Myocyte (in vitro differentiated cells): ENCODE measurements around the gene FLYWCH2. TPM values are rescaled to one million over a fixed set of nuclear protein-coding genes. Genes with fewer than 3 reads are reported as not detected.

Source experiments
- DNase-seq: peaks from one replicate; pipeline ENCODE4 v3.0.0-alpha.2; 2012; ENCODE audit warnings: low read depth
- polyA plus RNA-seq: library from polyadenylated mRNA; unstranded; fragments of >200 nt; gene quantifications from one replicate; pipeline ENCODE4 v1.2.1, GENCODE V29; 2012; ENCODE audit warnings: missing spikeins
- total RNA-seq: library from RNA; depleted of rRNA; stranded (reverse); fragments of >200 nt; gene quantifications from 2 replicates; pipeline ENCODE4 v1.2.3, GENCODE V29; 2014

Gene FLYWCH2, protein sequence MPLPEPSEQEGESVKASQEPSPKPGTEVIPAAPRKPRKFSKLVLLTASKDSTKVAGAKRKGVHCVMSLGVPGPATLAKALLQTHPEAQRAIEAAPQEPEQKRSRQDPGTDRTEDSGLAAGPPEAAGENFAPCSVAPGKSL
- total RNA-seq: 59.9 and 77.1 TPM in 2 replicates
- 46.2 TPM for polyA plus RNA-seq

DNA sequence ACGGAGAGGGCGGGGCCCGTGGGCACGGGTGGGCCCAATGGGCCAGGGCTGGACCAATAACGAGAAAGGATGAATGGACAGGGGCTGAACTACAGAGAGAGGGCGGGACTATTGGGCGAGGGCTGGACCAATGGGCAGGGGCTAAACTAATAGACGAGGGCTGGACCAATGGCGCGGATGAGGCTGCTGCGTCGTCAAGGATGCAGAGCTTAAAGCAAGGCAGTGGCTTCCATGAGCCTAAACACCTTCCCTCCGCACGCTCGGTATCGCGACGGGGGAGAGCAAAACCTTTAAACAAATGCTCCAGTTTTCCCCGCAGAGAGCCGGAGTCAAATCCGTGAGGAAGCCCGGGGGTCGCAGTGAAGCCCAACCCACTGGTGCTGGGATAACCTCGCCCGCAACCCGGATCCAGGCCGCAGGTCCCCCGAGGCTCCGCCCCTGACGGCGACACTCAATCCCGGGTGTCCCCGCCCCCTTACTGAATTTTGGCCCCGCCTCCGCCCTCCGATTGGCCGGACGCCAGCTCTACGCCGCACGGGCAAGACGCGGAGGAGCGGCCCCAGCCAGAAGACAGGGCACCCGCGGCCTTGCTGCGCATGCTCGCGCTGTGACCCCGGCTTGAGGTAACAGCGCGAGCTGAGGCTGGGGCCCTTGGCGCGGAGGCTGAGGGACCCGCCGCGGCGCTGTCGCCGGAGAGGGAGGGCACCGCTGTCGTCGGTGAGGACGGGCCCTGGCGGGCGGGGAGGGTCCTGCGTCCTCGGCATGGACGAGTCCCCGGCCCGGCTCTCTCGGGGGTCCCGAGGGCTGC, at the start of gene FLYWCH2:
TSS of gene FLYWCH2 (plus strand) at position 566 of the 808 bp plus-strand sequence. CDS start 13,235 bp downstream, outside the sequence.
- peak; percentile 99 for DNase-seq

DNA sequence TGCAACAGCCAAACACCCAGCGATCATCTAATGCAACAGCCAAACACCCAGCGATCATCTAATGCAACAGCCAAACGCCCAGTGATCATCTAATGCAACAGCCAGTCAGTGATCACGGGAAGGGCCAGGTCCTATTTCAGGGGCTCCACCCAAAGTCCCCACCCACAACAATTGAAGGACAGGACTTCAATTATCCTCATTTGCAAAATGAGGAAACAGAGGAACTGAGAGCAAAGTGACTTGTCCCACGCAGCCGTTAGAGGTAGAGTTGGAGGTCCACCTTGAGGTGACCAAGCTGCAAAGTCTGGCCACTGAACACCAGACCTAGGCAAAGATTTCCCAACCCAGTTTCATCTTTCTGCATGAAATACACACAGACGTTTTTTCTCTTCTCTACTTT, 49.2 kb upstream of the FLYWCH2 start:
- DNase-seq: no peak

DNA sequence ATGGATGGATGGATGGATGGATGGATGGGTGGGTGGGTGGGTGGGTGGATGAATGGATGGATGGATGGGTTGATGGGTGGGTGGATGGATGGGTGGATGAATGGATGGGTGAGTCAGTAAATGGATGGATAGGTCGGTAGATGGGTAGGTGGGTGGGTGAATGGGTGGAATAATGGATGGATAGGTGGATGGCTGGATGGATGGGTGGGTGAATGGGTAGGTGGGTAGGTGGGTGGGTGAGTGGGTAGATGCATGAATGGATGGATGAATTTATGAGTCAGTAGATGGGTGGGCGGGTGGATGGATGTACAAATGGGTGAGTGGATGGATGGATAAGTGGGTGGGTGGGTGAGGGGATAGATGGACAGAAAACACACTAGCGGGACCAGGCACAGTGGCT, 48.0 kb upstream of the FLYWCH2 start:
- no peak for DNase-seq

DNA sequence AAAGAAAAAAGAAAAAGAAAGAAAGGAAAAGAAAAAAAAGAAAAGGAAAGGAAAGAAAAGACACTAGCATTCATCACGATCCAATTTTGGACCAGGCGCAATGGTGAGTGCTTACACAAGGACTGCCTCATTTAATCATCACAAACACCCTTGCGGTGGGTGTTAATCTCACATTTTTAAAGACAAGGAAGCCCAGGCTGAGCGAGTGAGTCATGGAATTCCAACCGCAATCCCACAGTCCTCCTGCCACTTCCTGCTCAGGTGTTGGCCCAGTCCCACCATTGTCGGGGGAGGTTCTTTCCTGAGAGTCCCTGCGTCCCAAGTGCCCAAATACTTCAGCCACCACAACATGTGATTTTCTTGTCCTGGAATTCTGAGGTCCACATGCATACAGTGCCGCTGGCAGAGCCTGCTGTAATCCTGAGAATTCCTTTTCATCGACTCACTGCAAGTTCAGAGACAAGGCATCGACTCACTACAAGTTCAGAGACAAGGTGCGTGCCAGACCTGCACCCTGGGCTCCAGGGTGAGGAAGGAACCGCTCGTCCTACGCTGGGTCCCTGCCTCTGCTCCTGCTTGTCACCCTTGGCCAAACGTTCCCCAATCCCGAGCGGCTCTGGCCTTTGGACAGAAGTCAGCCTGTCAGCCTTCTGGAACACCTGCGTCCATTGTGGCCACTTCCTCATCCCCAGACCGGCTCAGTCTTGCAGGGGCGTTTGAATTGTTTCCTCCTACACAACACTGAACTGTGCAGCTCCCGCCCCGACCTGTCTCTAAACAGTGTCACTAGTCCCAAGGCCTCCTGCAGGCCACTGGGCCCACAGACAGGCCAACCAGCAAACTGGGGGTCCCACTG, 47.1 kb upstream of the FLYWCH2 start:
- peak; percentile 99 for DNase-seq

DNA sequence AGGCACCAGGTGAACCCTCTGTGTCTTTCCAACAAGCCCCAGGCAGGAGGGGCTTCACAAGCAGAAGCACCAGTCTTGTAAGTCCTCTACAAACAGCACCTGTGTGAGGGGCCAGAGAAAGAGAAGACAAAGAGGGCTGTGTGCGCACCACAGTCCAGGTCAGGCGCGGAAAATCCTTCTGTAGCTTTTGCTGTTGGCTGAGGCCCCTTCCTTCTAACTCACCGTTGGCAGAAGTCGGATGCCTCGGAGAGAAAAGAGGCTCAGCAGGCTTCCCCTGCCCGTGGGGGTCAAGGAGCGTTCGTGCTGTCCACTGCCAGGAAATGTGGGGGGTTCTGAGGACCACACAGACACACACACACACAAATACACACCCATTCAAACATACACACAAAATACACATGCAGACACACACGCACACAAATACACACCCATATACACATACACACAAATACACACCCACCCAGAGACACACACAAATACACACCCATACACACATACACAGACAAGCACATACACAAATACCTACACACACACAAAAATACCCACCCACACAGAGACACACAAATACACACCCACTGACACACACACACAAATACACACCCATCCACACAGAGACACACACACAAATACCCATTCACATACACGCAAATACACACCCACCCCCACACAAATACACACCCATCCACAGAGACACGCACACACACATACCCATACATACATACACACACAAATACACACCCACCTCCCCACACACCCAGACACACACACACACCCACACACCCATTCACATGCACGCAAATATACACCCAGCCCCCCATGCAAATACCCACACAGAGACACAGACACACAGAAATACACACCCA, 46.1 kb upstream of the FLYWCH2 start:
- DNase-seq: no peak

DNA sequence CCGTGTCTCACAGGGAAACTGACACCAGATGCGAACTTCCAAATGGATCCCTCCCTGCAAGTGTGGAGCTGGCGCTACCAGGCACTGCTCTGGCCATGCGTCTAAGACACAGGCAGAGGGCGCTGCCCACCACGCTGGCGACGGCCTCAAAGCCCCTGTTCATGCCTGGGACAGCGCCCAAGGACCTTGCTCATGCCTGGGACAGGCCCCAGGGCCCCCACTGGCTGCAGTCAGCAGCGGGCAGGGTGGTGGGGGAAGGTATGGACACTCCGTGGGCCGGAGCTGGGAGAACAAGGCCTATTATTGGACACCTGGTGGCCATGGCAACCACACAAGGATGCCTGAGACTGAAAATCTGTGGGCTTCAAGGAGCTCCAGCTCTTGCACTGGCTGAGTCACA, 44.1 kb upstream of the FLYWCH2 start:
- DNase-seq: peak; percentile 80

DNA sequence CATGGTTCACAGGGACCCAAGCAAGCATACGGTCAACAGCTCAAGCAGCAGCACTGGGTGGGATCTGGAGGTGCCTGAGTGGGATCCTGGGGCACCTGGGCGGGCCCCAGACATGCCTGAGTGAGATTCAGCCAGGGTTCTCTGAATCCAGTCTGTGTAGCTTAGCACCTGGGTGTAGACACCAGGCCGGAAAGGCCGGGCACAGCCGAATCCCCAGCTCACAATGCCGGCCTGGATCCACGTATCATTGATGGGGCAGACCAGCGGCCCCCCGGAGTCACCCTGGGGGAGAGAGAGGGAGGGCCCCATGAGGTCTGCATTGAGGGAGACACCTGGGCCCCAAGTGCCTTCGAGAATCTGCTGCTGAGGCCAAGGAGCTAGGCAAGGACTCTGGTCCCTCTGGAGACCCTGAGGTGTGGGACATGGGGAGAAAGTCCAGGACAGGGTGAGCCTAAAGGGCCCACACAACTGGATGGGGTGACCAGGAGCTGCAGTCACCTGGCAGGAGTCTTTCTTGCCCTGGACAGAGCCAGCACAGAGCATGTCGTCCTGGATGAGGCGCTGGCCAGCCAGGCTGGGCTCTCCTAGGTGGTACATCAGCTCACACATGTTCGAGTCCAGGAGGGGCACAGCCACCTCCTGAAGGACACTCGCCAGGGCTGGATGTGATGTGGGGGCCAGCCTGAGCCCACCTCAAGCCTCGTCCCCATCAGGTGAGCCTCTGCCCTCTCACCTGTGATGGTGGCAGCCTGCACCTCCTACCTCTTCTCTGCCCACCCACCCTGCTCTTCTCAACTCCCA, 43.2 kb upstream of the FLYWCH2 start:
- no peak for DNase-seq

DNA sequence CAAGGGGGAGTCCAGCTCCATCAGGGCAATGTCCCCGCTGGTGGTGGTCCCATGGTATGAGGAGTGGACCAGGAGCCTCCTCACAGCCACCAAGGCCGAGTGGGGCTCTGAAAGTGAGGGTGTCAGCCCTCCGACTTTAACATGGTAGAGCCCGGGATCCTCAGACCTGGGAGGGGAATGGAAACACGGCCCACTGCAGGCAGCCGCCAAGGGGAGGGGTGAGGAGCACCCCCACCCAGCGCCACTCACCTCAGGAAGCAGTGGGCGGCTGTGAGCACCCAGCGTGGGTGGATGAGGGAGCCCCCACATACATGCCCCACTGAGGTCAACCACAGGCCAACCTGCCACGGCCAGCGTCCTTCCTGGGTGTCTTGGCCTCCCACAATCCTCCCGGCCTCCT, 42.1 kb upstream of the FLYWCH2 start:
- no peak for DNase-seq

DNA sequence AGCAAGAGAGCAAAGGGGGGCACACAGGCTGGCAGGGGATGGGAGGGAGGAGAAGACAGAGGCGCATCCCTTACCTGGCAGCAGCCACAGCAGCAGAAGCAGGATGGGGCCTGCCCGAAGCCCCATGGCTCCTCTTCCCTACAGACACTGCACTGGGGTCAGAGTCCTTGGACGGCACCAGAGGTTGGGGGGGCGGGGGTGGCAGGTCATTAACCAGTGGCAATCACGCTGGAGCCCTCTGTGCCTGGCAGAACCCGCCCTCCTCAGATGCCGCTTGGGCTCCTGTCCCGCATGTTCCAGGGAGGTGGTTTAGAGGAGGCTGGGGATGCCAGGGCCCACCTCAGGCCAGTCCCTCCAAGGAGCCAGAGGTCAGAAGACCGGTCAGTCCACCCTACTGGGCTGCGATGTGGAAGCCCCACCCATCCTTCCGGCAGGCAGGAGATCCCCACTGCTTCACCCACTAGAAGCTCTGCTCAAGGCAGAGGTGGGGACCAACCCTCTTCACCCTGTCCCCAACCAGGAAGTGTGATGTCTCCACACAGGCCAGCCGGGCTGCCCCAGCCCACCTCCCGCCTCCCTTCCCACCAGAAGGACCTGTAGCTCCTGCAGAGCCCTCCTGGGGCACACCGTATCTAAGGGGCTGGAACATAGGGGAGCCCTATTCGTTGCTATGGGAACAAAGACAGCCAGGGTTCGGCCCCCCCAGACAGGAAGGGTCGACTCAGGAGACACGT, 41.2 kb upstream of the FLYWCH2 start:
- no peak for DNase-seq

DNA sequence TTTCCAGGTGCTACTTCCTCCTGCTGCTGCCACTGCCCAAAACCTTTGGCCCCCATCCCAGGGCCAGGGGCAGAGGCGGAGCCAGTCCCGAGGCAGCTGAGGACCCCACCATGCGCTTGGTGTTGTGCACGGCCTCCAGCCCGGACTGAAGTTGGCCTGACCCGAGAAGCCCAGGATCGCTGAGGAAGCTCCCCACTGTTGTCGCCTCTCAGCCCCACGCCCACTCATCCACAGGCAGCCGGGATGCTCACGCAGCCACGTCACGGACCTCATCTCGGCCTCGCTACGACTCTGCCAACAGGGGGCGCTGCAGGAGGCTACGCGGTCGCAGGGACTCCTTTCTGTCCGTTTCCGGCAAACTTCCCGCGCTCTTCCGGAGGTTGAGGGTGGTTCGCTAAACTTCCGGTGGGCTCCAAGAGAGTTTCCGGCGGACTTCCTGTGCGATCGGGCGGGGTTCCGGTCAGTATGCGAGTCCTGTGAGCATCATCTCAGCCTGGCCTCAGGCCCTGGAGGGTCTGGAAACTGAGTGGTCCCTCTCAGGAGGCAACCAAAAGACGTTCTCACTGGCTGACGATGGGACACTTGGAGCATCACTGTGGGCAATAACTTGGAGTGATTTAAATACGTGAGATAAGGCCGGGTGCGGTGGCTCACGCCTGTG, 40.5 kb upstream of the FLYWCH2 start:
- DNase-seq: no peak

DNA sequence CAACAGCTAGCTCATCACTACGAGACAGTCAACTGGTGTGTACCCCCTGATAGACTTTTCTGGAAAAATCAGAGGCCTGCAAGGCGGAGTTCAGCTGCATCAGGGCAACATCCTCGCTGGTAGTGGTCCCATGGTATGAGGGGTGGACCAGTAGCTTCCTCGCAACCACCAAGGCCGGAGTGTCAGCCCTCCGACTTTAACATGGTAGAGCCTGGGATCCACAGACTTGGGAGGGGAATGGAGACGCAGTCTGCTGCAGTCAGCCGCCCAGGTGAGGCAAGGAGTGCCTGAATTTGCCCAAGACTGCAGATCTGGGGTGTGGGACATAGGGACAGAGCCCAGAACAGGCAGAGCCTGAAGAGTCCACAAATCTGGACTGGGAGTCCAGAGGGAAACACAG, 39.5 kb upstream of the FLYWCH2 start:
- no peak for DNase-seq

DNA sequence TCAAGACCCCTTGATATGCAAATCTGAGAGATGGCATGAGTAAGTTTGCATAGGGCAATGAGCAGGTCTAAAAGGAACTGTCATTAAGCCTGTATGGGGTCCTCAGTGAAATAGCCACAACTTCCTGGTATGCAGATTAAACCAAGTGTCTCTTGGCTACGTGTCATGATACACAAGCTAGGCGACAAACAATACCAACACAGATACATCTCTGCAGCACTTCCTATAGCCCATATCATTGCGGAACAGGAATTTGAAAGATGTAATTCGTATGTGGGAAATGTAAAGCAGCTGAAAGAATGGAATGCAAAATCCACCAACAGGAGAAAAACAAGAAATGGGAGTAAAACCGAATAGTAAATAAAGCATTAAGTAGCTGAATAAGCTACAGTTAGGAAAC, 37.9 kb upstream of the FLYWCH2 start:
- DNase-seq: no peak

DNA sequence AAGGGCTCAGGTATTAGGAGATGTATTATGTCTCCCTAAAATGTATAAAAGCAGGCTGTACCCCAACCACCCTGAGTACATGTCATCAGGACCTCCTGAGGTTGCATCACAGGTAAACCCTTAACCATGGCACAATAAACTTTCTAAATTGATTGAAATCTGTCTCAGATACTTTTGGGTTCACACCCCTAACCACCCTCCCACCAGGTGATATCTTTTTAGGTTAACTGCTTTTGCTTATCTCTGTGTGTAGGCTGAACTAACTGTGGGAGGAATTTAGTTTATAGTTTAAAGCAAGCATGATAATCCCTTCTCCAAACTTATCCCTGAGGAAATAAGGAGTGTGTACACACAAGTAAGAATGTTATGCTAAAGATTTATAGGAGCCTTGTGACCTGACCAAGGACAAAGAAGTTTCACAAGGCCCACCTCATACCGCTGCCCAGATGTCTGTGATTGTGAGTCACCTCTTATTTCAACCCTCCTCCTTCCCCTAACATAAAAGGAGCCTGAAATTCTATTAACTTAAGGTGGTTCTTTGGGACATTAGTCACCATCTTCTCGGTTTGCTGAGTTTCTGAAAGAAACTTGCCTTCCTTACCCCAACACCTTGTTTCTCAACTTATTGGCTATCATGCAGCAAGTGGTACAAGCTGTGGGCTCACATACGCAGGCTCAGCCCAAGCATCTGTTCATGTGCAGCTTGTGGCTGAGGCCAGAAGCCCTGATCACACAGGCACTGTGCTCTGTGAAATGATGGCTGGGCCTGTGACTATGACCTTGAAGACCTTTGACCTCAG, 36.3 kb upstream of the FLYWCH2 start:
- no peak for DNase-seq

DNA sequence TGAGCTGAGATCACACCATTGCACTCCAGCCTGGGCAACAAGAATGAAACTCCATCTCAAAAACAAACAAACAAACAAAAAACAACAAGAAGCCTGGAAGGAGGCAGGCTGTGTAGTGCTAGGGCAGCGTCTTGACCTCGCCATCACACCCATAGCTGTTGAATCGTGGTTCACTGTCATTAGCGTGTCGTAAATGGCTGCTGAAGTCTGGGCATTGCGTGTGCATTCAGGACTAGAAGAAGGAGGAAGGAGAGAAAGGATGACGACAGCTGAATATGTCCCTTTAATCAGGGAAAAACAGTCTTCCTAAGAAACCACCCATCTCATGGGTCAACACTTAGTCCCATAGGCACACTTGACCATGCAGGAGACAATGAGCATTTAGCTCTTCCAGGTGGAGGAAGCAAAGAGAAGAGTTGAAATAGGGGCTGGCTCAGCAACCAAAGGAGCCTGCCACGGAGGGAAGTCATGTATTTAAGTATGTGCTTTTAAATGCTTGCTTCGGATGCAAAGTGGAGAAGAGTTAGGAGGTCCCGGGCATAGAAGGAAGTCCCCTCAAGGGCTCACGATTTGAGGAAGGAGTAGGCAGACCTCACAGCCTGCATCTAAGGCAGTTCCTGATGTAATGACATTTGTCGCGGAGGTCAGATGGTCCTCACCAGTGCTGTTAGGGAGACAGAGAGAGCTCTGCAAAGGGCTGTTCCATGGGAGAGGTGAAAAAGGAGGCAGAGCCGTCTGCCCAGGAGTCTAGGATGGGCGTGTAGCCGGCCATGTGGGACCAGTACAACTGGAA, 33.9 kb upstream of the FLYWCH2 start:
- DNase-seq: no peak

DNA sequence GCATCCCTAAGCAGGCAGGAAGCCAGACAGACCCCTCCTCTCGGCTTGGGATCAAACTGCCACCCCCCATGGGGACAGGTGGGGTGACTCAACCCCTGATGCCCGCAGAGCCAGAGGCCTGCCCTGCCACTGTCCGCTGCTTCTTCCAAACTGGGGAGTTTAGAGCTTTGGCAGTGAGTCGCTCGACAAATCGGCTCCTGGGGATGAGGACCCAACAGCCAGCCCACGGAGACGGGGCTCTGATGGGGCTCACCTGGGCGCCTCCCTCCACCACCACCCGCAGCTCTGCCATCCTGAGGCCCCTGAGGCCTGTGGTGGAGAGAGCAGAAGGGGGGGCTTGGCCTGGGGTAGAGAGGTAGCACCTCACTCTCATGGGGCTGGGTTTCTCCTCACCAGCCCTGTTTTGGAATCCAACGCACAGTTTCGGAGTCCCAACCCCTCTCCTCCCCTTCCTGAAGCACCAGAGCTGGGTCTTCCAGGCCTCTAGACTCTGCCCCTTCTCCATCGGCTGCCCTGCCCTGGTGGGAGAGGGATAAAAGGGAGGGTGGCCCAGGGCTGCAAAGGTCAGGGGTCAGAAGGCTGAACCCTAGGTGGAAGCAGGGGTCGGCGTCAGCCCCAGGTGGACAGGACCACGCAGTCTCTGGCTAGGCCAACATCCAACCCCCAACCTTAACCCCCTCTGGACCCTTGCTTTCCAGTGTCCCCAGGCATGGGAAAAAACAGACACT, 30.8 kb upstream of the FLYWCH2 start:
- no peak for DNase-seq

DNA sequence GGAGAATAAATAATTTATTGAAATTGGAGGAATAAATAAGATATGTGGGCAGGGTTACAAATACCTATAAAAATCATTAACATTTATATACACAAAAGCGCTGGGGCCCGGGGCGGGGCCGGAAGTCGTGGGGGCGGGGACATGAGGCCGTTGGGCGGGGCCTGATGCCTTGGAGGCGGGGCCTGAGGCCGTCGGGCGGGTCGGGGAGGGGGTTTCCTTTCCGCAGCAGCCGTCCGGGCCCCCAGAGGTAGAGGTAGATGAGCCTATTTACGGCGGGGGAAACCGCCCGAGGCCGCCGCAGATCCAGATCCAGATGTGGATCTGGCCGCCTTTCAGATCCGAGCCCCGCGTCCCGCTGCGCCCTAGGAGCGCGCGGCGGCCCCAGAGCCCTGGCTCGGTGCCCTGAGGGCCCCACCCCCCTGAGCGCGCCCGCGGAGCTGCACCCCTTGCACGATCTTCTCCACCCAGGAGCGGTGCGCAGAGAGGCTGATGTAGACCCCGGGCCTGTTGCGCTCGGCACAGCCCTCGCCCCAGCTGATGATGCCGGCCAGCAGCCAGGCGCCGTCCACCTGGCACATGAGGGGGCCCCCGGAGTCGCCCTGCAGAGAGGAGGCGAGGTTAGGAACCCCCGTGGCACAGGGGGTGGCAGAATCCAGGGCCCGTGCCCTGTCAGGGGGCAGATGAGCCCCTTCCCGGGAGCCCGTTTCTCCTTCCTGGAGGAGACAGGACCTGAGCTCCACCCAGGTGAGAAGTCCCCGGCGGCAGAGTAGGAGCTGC, 30.1 kb upstream of the FLYWCH2 start:
- DNase-seq: no peak
